Skeletal muscle tissue (tissue), 4 donors: ENCODE results near the gene FCHO1. TPM values are rescaled to one million over a fixed set of nuclear protein-coding genes. Genes with fewer than 3 reads are reported as not detected.

ENCODE experiments used
- H3K27ac ChIP-seq: one replicate; pipeline ENCODE4 v1.7.0; 2013; ENCODE audit warnings: mild to moderate bottlenecking, low read depth, low read length, inconsistent platforms
- H3K27me3 ChIP-seq, 3 donors: one replicate each; pipeline ENCODE4 v1.7.0; 2013; ENCODE audit warnings: low read length in 3 of 3; ENCODE audit not compliant: control insufficient read depth in 3 of 3, insufficient read depth in 3 of 3
- H3K36me3 ChIP-seq, 3 donors: one replicate each; pipeline ENCODE4 v1.7.0; 2013; ENCODE audit warnings: low read length in 3 of 3; ENCODE audit not compliant: control insufficient read depth in 3 of 3, insufficient read depth in 3 of 3
- H3K4me1 ChIP-seq, 3 donors: one replicate each; pipeline ENCODE4 v1.7.0; 2013; ENCODE audit warnings: low read length in 3 of 3, mild to moderate bottlenecking in 3 of 3; ENCODE audit not compliant: control insufficient read depth in 3 of 3, insufficient read depth in 3 of 3
- H3K4me3 ChIP-seq, 3 donors: one replicate each; pipeline ENCODE4 v1.7.0; 2013; ENCODE audit warnings: low read length in 3 of 3
- H3K9ac ChIP-seq, 3 donors: one replicate each; pipeline ENCODE4 v1.7.0; 2013; ENCODE audit warnings: low read length in 3 of 3, mild to moderate bottlenecking in 3 of 3, moderate library complexity in 2 of 3, low read depth in 1 of 3
- H3K9me3 ChIP-seq, 3 donors: one replicate each; pipeline ENCODE4 v1.7.0; 2013; ENCODE audit warnings: low read length in 3 of 3; ENCODE audit not compliant: control insufficient read depth in 3 of 3
- total RNA-seq: library from RNA; depleted of rRNA; stranded (reverse); fragments of >200 nt; gene quantifications from one replicate; pipeline ENCODE4 v1.2.3, GENCODE V29; 2014
- donor health status: Osteomylitis.

The FCHO1 gene
- total RNA-seq, 1 donor from 2014 or later = 1.0 TPM

GRCh38 chr19:17835182-17836006 lies 84.1 kb downstream of the FCHO1 start:
- Histone ChIP-seq H3K27ac (no peak overlapping the region), H3K27me3 (peaks cover 39 to 49% (median 44%) of the 10 kb centered on the region in 3 donors), H3K4me1 (peaks cover 0 to 2% (median 0%) of the 10 kb centered on the region in 3 donors), H3K36me3 (peaks cover 0 to 2% (median 0%) of the 10 kb centered on the region in 3 donors), H3K4me3 (no peak overlapping the region), H3K9me3 (no peaks in the 10 kb centered on the region), H3K9ac (no peak overlapping the region)

- H3K9ac ChIP-seq = no peak overlapping the region
- H3K4me1 ChIP-seq = no peaks in the 10 kb centered on the region
- H3K4me3 ChIP-seq = no peak overlapping the region
- H3K27me3 ChIP-seq = peaks cover 43 to 50% (median 45%) of the 10 kb centered on the region in 3 donors
- no peak overlapping the region for H3K27ac ChIP-seq
- H3K36me3 ChIP-seq = peaks cover 0 to 2% (median 0%) of the 10 kb centered on the region in 3 donors
- no peaks in the 10 kb centered on the region for H3K9me3 ChIP-seq
Measured at GRCh38 chr19:17836530-17836929, 85.3 kb downstream of the FCHO1 start.

- Histone ChIP-seq H3K27me3 (peaks cover 37 to 49% (median 46%) of the 10 kb centered on the region in 3 donors), H3K36me3 (peaks cover 0 to under 1% (median 0%) of the 10 kb centered on the region in 3 donors)
Measured at GRCh38 chr19:17837972-17838371, 86.7 kb downstream of the FCHO1 start.

More at GRCh38 chr19:17837972-17838371, 86.7 kb downstream of the FCHO1 start:
- no peaks in the 10 kb centered on the region for H3K9me3 ChIP-seq
- no peak overlapping the region for H3K27ac ChIP-seq
- no peak overlapping the region for H3K4me3 ChIP-seq
- no peak overlapping the region for H3K9ac ChIP-seq
- no peaks in the 10 kb centered on the region for H3K4me1 ChIP-seq

Other genes with a start within 250 kb of the FCHO1 start
- gene PGLS, start 239.8 kb upstream of the FCHO1 start, total RNA-seq = 39.1 TPM
- gene COLGALT1, start 195.8 kb upstream of the FCHO1 start, total RNA-seq = 38.1 TPM
- gene UNC13A, start 63.1 kb upstream of the FCHO1 start, total RNA-seq = not detected
- gene MAP1S, start 32.0 kb upstream of the FCHO1 start, total RNA-seq = 25.6 TPM
- not detected for gene B3GNT3, start 43.7 kb downstream of the FCHO1 start, total RNA-seq
- not detected for gene INSL3, start 70.0 kb downstream of the FCHO1 start, total RNA-seq
- 2.1 TPM for gene JAK3, start 96.5 kb downstream of the FCHO1 start, total RNA-seq
- gene RPL18A, start 108.4 kb downstream of the FCHO1 start, total RNA-seq = 1,370 TPM
- gene SLC5A5, start 120.5 kb downstream of the FCHO1 start, total RNA-seq = not detected
- 15.7 TPM for gene CCDC124, start 181.5 kb downstream of the FCHO1 start, total RNA-seq
- gene KCNN1, start 215.6 kb downstream of the FCHO1 start, total RNA-seq = 0.52 TPM